HS-5 (cell line): Measurements from ENCODE around the gene HCN3.
"Not testable (repeated sequence)": the region's sequence is repeated elsewhere in the genome, so short reads cannot be mapped to it uniquely, and the experiment has no call there.

Source experiments
- DNase-seq: peaks from one replicate; pipeline ENCODE4 v3.0.0-alpha.2; 2012; ENCODE audit warnings: low read depth

The HCN3 gene

DNA sequence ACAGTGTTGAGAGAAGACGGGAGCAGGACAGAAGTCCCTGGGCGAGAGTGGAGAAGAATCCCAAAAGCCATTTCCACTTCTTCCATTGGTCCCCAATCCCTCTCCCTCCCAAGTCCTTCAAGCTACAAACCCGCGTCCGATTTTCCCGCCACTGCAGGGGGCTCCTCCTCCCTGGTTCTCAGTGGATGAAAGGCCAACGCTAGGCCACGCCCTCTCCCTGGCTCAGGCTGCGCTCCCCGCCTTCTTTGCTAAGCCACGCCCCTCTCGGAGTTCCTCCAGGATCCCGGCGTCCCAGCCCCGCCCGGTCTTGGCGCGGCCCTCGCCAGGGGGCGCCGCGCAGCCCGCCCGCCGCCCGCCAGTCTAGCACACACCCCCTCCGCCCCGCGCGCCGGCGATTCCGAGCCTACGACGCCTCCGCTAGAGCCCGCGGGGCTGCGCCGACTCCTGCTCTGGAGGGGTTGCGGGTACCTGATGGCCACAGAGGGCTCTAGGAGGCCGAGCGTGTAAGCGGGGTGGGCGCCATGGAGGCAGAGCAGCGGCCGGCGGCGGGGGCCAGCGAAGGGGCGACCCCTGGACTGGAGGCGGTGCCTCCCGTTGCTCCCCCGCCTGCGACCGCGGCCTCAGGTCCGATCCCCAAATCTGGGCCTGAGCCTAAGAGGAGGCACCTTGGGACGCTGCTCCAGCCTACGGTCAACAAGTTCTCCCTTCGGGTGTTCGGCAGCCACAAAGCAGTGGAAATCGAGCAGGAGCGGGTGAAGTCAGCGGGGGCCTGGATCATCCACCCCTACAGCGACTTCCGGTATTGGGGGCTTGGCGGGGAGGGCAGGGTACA is at the start of gene HCN3:
Gene HCN3 (plus strand): TSS at position 394 of the 832 bp plus-strand sequence. CDS start 128 bp downstream, at position 522.
- peak; percentile 87 for DNase-seq

DNA sequence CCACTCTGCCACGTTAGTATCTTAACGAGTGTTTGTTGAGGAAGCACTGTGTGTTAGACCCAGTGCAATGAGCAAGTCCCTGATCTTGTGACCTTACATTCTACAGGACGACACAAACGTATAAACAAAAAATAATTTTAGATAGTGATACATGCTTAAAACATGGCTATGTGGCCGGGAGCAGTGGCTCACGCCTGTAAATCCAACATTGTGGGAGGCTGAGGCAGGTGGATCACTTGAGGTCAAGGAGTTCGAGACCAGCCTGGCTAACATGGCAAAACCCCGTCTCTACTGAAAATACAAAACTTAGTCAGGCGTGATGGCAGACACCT is 49.2 kb upstream of the HCN3 start:
- no peak for DNase-seq

DNA sequence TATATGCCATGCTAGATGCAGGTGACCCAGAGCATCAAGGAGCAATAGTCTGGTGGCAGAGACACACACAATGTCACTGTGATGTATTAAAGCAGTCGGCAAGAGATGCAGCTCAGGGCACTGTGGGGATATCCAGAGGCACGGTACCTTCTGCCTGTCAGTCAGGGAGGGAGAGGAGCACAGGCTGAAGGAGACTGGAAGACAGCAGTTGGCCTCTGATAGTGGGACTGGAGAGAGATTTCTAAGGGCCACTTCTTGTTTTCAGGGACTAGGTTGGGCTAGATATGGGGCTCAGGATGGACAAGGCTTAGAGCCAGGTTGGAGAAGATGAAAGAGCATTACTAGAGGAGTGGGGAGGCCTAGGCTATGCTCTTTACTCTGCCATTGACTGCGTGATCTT is 46.0 kb upstream of the HCN3 start:
- not testable (repeated sequence) for DNase-seq

DNA sequence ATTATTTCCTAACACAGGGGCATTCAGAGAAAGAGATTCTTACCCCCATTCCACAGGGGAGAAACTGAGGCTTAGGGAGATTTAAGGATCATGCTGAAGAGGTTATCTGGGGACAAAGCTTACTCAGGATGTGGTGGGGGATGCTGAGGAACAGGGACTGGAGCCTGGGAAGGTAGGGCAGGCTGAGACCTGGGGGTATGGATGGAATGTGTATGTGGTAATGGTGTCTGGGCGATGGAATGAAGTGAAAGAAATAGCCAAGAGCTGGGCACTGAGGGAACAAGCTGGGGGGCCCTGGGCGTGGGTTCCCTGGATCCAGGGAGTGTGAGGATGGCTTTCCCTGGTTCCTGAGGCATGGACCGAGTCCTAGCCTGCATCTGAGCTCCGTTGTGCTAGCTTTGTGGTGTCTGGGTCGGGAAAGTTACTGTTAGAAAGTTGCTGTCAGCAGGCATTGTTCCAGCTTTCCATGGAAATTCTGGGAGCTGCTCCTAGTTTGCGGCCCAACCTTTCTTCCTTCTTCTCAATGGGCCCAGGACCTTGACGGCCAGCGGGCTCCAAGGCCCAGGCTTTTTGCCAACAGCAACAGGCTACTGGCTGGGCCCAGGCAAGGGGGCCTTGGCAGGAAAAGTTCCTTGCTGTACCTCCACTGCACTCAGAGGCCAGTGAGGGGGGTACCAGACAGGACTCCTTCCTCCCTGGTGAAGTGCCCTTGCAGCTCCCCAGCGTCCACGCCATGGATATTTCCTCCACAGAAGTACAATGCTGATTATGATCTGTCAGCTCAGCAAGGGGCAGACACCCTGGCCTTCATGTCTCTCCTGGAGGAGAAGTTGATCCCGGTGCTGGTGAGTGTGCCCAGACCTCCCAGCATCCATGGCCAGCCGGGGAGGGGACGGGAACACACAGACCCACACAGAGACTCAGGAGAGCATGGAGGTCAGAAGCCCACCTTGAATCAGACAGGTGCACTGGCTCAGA is 45.0 kb upstream of the HCN3 start:
- DNase-seq = not testable (repeated sequence)

DNA sequence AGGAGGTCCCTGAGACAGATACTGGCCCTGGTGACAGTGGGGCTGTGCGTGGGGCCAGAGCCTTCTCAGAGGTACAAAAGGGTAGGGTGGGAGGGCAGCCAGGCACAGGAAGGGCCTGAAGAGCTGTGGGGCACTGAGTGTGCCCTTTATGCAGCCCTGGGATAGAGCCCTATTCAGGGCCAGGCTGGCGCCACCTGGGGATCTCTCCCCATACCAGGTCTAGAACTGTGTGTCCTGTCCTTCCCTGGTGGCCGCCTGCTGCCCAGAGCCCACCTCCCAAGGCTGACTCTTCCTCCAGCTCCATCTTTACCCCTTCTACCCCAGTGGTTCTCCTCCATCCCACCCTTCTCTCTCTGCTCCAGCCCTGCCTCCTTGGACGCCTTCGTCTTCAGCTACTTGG is 43.8 kb upstream of the HCN3 start:
- not testable (repeated sequence) for DNase-seq

DNA sequence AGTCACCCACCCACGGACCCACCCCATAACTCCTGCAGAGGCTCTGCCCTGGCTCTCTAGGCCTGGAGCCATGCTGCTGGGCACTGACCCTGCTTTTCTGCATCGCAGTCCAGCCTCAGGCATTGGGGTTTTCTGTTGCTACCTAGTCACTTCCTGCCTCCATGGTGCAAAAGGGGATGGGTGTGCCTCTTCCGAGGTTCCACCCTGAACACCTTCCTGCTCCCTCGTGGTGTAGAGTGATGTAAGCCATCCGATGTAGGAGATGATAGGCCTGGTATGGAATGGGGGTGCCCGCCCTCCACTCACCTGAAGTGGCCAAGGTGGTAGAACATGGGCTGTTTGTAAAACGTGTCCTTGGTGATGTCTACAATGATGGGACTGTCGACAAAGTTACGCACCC is 41.9 kb upstream of the HCN3 start:
- not testable (repeated sequence) for DNase-seq

DNA sequence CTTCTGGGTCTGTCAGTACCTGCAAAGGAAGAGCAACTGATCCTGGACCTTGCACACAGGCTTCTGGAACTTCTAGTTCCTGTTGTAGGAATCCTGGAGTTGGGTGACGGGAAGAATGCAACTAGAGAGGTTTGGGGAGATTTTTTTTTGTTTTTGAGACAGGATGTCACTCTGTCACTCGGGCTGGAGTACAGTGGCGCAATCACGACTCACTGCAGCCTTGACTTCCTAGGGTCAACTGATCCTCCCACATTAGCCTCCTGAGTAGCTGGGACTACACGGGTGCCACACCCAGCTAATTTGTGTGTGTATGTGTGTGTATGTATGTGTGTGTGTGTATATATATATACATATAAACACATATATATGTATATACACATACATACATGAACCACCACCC is 40.8 kb upstream of the HCN3 start:
- no peak for DNase-seq

DNA sequence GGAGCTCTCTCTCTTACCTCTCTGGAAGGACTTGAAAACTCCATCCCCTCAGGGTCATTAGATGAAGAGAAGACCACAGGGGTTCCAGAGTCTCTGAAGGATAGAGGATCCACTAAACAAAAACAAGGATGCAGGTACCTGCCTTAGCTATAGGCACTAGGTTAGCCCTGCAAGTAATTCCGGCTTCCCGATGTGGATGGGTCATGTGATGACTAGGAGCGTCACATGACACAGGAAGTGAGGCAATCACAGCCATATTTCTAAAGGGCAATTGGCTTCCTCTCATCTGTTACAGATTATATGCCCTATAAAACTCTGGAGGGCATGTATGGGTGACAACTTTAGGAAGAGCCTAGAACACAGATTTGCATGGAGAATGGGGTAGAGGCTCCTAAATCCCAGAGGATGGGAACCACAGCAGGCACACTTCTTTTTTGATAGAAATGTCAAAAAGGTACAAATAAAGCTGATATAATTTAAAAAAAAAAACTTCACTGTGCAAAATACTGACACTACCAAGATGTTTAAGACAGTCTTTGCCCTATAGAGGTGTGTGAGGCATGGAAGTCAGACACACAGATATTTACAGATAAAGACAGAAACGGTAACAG is 36.1 kb upstream of the HCN3 start:
- DNase-seq = peak; percentile 75

DNA sequence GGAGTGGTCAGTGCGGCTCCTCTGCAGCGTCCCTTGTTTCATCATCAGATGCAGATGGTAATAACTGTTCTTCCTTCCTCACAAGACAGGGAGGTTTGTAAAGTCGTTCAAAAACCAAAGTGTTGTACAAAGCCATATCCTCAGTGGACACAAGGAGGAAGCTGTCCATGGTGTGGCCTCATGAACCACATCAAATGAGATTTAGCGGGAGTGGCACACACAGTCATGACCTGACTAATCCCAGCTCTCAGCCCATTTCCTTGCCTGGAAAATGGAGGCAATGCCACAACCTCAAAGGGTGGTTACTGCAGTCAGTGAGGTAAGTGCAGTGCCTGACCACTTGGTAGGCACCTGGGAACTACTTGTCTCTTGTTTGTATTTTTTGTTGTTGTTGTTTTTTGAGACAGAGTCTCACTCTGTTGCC is 35.4 kb upstream of the HCN3 start:
- DNase-seq = no peak

DNA sequence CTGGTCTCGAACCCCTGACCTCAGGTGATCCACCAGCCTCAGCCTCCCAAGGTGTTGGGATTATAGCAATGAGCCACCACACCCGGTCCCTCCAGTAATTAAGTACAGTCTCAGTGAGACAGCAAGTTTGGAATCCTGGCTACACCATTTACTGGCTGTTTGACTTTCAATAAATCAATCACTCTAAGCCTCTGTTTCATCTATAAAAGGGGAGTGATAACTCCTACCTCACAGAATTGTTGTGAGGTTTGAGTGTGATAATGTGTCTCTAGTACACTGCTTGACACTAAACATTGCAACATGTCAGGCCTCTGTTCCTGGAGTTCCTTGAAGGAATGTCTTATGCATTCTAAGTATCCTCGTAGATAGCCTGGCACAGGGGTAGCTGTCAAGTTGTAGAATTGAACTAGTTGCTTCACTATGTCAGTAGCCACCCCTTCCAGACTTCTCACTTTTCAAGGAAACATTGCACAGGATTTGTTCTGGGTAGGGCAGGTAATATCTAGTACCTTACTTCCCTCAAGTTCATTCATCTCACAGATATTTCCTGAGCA is 34.4 kb upstream of the HCN3 start:
- DNase-seq = no peak

DNA sequence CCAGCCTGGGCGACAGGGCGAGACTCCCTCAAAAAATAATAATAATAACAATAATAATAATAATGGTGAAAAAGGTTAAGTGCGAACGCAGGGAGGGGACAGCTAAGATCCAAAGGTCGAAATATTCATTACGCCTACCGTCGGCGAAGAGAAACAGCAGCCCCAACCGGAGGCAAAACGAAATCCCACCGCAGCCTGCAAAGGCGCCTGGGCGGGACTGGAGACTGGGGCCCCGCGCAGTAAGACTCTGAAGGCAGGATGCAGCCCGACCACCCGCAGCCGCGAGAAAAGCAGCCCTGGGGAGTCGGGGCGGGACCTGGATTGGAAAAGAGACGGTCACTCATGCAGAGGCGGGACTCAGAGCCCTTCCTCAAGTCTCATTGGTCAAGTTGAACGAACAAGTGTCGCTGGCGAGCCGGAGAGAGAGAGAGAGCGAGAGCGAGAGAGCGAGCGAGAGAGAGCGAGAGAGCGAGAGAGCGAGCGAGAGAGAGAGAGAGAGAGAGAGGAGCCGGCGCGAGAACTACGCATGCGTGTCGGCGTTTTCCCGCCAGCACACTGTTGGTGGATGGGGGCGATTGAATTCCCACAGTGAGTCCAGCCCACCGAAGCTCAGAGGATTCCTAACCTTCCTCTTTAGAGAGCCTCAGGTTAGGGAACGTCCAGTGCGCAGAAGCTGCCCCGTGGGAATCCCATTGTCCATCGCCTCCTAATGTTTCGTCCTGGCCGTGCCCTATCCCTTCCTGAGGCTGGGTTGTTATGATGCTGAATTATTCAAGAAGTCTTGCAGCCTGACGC is 32.7 kb upstream of the HCN3 start:
- DNase-seq = peak; percentile 97

DNA sequence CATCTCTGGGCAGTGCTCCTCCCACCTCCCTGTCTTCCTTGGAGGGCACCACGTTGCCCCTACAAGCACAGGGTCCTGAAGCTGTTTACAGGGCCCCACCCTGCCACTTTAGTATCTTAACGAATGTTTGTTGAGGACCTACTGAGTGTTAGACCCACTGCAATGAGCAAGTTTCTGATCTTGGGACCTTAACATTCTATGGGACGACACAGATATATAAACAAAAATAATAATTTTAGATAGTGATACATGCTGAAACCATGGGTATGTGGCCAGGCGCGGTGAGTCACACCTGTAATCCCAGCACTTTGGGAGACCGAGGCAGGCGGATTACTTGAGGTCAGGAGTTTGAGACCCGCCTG is 32.1 kb upstream of the HCN3 start:
- no peak for DNase-seq

DNA sequence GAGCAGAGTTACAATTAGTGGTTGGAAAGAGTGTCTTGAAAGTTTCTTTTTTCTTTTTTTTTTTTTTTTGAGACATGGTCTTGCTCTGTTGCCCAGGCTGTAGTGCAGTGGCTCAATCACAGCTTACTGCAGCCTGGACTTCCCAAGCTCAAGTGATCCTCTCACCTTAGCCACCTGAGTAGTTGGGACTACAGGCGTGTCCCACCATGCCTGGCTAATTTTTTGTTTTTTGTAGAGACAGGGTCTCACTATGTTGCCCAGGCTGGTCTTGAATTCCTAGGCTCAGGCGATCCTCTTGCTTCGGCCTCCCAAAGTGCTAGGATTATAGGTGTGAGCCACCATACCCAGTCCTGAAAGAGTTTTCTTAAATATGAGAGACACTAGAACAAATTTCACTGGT is 30.5 kb upstream of the HCN3 start:
- not testable (repeated sequence) for DNase-seq

DNA sequence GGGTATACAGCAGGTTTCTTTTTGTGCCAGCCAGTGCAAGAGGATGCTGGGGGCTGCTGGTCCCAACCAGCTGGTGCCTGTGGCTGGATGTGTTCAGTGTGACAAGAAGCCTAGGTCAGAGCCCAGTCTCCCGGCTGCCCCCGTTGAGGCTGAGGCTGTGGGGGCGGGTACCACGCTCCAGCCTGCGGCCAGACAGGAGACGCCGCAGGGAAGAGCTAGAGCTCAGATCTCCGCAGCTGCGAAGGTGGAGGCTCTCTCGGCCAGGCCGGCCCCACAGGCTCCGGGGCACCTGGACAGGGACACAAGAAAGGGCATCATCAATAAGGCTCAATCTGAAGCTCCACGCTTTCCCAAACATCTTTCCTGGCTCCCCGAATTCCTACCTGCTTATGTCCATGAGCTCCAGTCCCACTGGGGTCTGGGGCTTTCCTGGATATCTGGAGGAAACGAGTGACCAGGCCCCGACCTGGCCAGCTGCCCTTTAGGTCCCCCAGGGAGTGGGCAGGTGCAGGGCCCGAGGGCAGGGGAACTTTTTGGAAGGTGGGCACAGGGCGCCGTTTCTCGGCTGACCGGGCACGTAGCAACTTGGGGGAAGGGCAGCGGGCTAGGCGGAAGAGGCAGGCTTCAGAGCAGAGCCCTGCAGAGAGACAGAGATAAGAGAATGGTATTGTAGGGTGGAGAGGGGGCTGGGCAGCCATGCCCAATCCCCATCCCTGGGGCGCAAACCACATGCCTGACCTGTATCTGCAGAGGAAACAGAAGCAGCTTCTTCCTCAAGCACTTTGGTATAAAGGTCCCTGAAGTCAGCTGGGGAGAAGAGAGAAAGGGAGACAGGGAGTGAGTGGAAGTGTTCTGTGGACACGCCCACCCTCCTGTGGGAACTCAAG is 29.4 kb upstream of the HCN3 start:
- no peak for DNase-seq

DNA sequence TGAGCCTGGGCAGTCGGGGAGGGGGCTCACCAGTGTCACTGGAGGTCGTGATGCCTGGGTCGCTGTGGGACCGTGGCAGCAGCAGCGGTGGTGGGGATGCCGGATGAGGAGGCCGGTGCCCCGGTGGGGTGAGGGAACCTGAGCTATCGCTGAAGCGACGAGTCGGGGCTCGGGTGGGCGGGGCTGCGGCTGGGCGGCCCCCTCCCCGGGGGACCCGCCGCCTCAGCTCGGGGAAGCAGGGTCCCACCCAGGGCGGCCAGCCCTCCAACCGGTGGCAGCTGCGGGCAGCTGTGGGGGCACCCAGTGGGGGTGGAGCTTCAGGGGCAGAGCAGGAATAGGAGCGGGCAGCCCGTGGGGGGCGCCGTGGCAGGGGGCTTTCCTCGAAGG is 27.0 kb upstream of the HCN3 start:
- DNase-seq = no peak

DNA sequence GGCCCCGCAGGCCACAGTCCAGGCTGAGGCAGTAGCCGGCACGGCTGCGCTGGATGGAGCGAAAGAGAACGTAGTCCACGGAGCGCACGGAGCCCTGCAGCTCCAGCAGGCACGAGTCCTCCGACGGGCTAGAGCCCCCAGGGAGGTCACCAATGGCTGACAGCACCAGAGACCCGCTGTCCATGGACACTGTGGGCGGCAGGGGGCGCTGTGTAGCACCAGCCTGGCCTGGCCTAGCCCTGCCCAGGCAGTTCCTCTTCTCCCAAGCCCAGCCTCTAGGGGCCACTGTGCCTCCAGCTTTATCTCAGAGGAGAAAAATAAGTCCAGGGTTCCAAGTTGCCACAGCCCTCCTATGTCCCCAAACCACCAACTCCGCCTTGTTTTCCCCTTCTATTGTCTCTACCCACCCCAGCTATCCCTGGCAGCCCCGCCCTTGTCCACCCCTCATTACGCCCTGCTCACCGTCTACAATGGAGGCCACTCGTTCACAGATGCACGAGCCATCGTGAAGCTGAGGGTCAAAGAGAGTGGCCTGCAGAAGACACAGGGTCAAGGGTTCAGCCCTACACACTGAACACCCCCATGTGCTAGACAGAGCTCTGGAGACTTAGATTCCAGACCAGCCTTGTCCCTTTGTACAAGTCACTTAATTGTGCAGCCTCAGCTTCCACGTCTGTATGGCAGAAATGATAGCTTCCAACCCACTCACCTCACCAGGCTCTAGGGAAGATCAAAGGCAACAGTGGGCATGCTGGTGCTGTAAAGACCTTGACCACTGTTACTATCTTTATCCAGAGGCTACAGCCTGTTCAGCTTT is 26.4 kb upstream of the HCN3 start:
- DNase-seq = peak; percentile 52

DNA sequence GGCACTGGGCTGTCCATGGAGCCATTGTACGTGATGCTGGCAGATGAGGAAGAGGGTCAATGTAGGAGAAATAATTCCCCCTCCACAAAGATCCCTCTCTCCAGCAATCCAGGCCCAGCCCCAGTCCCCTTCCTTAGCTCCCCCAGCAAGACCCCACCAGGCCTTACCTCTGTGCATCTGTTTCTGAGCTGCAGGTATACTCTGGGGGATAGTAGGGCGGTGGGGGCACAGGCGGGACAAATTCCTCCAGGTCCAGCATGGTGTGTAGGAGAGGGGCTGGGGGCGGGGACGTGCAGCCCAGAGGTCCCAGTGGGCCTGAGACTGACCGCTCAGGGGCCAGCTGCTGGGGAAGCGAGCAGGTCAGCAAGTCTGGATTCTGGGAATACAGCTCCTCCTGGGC is 25.7 kb upstream of the HCN3 start:
- no peak for DNase-seq

DNA sequence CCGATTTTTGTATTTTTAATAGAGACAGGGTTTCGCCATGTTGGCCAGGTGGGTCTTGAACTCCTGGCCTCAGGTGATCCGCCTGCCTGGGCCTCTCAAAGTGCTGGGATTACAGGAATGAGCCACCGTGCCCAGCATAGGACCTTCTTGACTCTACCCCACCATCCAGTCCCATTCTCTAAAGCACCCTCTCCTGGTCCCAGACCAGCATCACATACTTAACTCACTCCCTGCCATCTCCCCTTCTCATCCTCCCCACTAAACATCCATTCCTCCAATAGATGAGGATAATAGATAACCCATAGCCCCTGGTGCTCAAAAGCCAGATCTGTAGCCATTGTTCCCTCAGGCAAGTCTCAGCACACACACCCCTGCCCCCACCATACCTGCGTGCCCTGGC is 24.1 kb upstream of the HCN3 start:
- no peak for DNase-seq

DNA sequence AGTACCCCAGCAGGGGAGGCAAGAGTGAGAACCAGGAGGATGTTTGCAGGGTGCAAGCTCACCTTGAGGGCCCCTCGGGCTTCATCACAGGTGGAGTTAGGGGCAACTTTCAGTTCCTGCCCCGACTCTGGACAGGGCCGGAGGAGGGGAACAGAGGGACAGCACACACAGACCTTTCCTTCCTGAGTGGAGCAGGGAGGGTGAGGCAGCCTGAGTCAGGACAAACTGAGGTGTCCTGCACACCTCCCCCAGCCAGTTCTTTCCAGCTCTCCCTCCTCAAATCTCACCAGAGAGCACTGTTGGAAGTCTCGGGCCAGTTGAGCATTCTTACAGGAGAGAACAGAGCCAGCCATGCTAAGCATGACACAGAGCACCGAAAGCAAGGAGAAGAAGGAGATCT is 23.5 kb upstream of the HCN3 start:
- no peak for DNase-seq
